ENCODE measurements around the gene SPATA33.

DNA sequence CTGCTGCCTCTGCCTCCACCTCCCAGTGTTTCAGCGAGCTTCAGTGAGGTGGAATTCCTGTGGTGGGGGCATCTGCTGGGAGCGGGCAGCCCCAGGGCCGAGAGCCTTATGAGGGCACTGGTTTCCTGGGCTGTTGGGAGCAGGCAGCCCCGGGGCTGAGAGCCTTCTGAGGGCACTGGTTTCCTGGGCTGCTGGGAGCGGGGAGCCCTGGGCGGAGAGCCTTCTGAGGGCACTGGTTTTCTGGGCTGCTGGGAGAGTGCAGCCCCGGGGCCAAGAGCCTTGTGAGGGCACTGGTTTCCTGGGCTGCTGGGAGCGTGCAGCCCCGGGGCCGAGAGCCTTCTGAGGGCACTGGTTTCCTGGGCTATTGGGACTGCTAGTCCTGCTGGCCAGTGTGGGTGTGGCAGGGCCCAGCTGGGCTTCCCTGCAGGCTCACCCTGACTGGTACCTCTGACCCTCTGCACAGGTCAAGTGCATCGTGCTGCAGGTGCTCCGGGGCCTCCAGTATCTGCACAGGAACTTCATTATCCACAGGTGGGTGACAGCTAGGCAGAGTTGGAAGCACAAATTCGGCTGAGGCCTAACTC, 34.4 kb downstream of the SPATA33 start:
- TF ChIP-seq, protein P1, sequence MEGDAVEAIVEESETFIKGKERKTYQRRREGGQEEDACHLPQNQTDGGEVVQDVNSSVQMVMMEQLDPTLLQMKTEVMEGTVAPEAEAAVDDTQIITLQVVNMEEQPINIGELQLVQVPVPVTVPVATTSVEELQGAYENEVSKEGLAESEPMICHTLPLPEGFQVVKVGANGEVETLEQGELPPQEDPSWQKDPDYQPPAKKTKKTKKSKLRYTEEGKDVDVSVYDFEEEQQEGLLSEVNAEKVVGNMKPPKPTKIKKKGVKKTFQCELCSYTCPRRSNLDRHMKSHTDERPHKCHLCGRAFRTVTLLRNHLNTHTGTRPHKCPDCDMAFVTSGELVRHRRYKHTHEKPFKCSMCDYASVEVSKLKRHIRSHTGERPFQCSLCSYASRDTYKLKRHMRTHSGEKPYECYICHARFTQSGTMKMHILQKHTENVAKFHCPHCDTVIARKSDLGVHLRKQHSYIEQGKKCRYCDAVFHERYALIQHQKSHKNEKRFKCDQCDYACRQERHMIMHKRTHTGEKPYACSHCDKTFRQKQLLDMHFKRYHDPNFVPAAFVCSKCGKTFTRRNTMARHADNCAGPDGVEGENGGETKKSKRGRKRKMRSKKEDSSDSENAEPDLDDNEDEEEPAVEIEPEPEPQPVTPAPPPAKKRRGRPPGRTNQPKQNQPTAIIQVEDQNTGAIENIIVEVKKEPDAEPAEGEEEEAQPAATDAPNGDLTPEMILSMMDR (IDR thresholded peaks at IDR 0.05) = no peak
- TF ChIP-seq POLR2A (IDR thresholded peaks at IDR 0.05) = no peak
- no peak for TF ChIP-seq POLR2AphosphoS5 (IDR thresholded peaks at IDR 0.05)

All from gastroesophageal sphincter (tissue), 3 donors.